Stimulated activated memory B cell treated with anti-CD40 and anti-IgM and Interleukin-4, amounts not matched to agents 10 μg/mL and 1 μg/mL and 100 μg/mL, for 72 hours (primary cell): ENCODE data around the gene ARHGEF39.

Experiments
- ATAC-seq: fragments of 150-1000 bp; cut with Tn5 transposase; 2 replicates; pipeline ENCODE4 v1.10.0; 2021
- H3K27ac Mint-ChIP-seq: one replicate; pipeline ENCODE4 v1.8.0; 2022; ENCODE audit warnings: mild to moderate bottlenecking, mixed read lengths
- H3K27me3 Mint-ChIP-seq: one replicate; pipeline ENCODE4 v1.8.0; 2022; ENCODE audit warnings: mixed read lengths
- H3K36me3 Mint-ChIP-seq: one replicate; pipeline ENCODE4 v1.8.0; 2022; ENCODE audit warnings: mixed read lengths
- H3K4me1 Mint-ChIP-seq: one replicate; pipeline ENCODE4 v1.8.0; 2022; ENCODE audit warnings: mixed read lengths
- H3K4me3 Mint-ChIP-seq: one replicate; pipeline ENCODE4 v1.8.0; 2022; ENCODE audit warnings: mild to moderate bottlenecking, moderate library complexity, mixed read lengths
- H3K9me3 Mint-ChIP-seq: one replicate; pipeline ENCODE4 v1.8.0; 2022; ENCODE audit warnings: mixed read lengths

The ARHGEF39 gene

GRCh38 chr9:35673132-35674024 lies 8.4 kb upstream of the ARHGEF39 start, which contains the start of gene CA9:
Gene CA9 (plus strand): TSS chr9:35673928. CDS start chr9:35673960, 32 bp downstream.
- Mint-ChIP-seq H3K9me3 (no peaks in the 10 kb centered on the region), H3K4me1 (peaks cover 15% of the 10 kb centered on the region), H3K27ac (peak within 1 kb of the TSS; percentile 5), H3K27me3 (peaks cover 13% of the 10 kb centered on the region), H3K4me3 (peak within 1 kb of the TSS; percentile 29), H3K36me3 (no peaks in the 10 kb centered on the region)
- no peak for ATAC-seq

GRCh38 chr9:35669331-35670145 lies 4.5 kb upstream of the ARHGEF39 start:
- Mint-ChIP-seq H3K9me3 (no peaks in the 10 kb centered on the region), H3K4me1 (peaks cover 24% of the 10 kb centered on the region), H3K27me3 (peaks cover 7% of the 10 kb centered on the region), H3K27ac (no peak overlapping the region), H3K4me3 (no peak overlapping the region), H3K36me3 (no peaks in the 10 kb centered on the region)
- ATAC-seq = no peak

- no peak for ATAC-seq
- H3K27me3 Mint-ChIP-seq = no peaks in the 10 kb centered on the region
- no peak overlapping the region for H3K4me3 Mint-ChIP-seq
- no peak overlapping the region for H3K27ac Mint-ChIP-seq
- peaks cover 19% of the 10 kb centered on the region for H3K4me1 Mint-ChIP-seq
- no peaks in the 10 kb centered on the region for H3K9me3 Mint-ChIP-seq
- H3K36me3 Mint-ChIP-seq = no peaks in the 10 kb centered on the region
Measured at GRCh38 chr9:35667939-35668338, 2.9 kb upstream of the ARHGEF39 start.

GRCh38 chr9:35666549-35666948 lies 1.6 kb upstream of the ARHGEF39 start:
- peak; percentile 56 for ATAC-seq
- Mint-ChIP-seq H3K27me3 (no peaks in the 10 kb centered on the region), H3K9me3 (no peaks in the 10 kb centered on the region), H3K4me3 (no peak overlapping the region), H3K4me1 (peaks cover 33% of the 10 kb centered on the region), H3K36me3 (no peaks in the 10 kb centered on the region), H3K27ac (no peak overlapping the region)

GRCh38 chr9:35666045-35666444 lies 1.1 kb upstream of the ARHGEF39 start:
- Mint-ChIP-seq H3K4me3 (no peak overlapping the region), H3K4me1 (peaks cover 35% of the 10 kb centered on the region)

GRCh38 chr9:35665471-35665818 lies 450 bp upstream of the ARHGEF39 start:
- Mint-ChIP-seq H3K36me3 (peaks cover 8% of the 10 kb centered on the region), H3K4me1 (peaks cover 41% of the 10 kb centered on the region), H3K9me3 (no peaks in the 10 kb centered on the region), H3K27ac (peak overlapping the region; percentile 77), H3K27me3 (no peaks in the 10 kb centered on the region), H3K4me3 (peak overlapping the region; percentile 82)
- no peak for ATAC-seq

More at GRCh38 chr9:35666045-35666444, 1.1 kb upstream of the ARHGEF39 start:
- Mint-ChIP-seq H3K27me3 (no peaks in the 10 kb centered on the region), H3K36me3 (peaks cover 2% of the 10 kb centered on the region), H3K27ac (no peak overlapping the region), H3K9me3 (no peaks in the 10 kb centered on the region)
- no peak for ATAC-seq

GRCh38 chr9:35662437-35662836 lies 2.6 kb downstream of the ARHGEF39 start:
- H3K4me1 Mint-ChIP-seq = peaks cover 66% of the 10 kb centered on the region
- H3K27me3 Mint-ChIP-seq = no peaks in the 10 kb centered on the region
- peaks cover 22% of the 10 kb centered on the region for H3K36me3 Mint-ChIP-seq
- no peaks in the 10 kb centered on the region for H3K9me3 Mint-ChIP-seq
- H3K27ac Mint-ChIP-seq = peak overlapping the region; percentile 16
- no peak for ATAC-seq
- no peak overlapping the region for H3K4me3 Mint-ChIP-seq

- Mint-ChIP-seq H3K4me1 (peaks cover 71% of the 10 kb centered on the region), H3K36me3 (peaks cover 22% of the 10 kb centered on the region), H3K4me3 (no peak overlapping the region), H3K27me3 (no peaks in the 10 kb centered on the region), H3K27ac (peak overlapping the region; percentile 16), H3K9me3 (no peaks in the 10 kb centered on the region)
- ATAC-seq = no peak
Measured at GRCh38 chr9:35661756-35662350, 3.1 kb downstream of the ARHGEF39 start.

GRCh38 chr9:35660966-35661415 lies 4.0 kb downstream of the ARHGEF39 start:
- H3K4me1 Mint-ChIP-seq = peaks cover 71% of the 10 kb centered on the region
- no peak for ATAC-seq
- no peak overlapping the region for H3K27ac Mint-ChIP-seq
- peaks cover 22% of the 10 kb centered on the region for H3K36me3 Mint-ChIP-seq
- no peaks in the 10 kb centered on the region for H3K27me3 Mint-ChIP-seq
- H3K4me3 Mint-ChIP-seq = no peak overlapping the region
- no peaks in the 10 kb centered on the region for H3K9me3 Mint-ChIP-seq

GRCh38 chr9:35659340-35659739 lies 5.7 kb downstream of the ARHGEF39 start:
- ATAC-seq = no peak
- Mint-ChIP-seq H3K27me3 (no peaks in the 10 kb centered on the region), H3K4me1 (peaks cover 66% of the 10 kb centered on the region), H3K27ac (peak overlapping the region; percentile 99), H3K4me3 (peak overlapping the region; percentile 94), H3K9me3 (no peaks in the 10 kb centered on the region), H3K36me3 (peaks cover 22% of the 10 kb centered on the region)

- Mint-ChIP-seq H3K9me3 (no peaks in the 10 kb centered on the region), H3K4me3 (peak overlapping the region; percentile 94), H3K27ac (peak overlapping the region; percentile 99), H3K36me3 (peaks cover 22% of the 10 kb centered on the region), H3K27me3 (no peaks in the 10 kb centered on the region), H3K4me1 (peaks cover 66% of the 10 kb centered on the region)
- ATAC-seq = no peak
Measured at GRCh38 chr9:35658968-35659220, 6.1 kb downstream of the ARHGEF39 start.

- Mint-ChIP-seq H3K36me3 (peaks cover 22% of the 10 kb centered on the region), H3K27ac (peak within 1 kb of the TSS; percentile 99), H3K9me3 (no peaks in the 10 kb centered on the region), H3K4me1 (peaks cover 66% of the 10 kb centered on the region), H3K27me3 (no peaks in the 10 kb centered on the region), H3K4me3 (peak within 1 kb of the TSS; percentile 94)
- ATAC-seq = peak; percentile 89
Measured at GRCh38 chr9:35658137-35658967, 6.6 kb downstream of the ARHGEF39 start, which contains the start of gene CCDC107. Gene CCDC107 (plus strand): TSS chr9:35658292. CDS start chr9:35658380, 88 bp downstream.

GRCh38 chr9:35657546-35658136 lies 7.4 kb downstream of the ARHGEF39 start, which contains the start of gene RMRP:
Gene RMRP (minus strand): TSS chr9:35658019.
- Mint-ChIP-seq H3K36me3 (peaks cover 22% of the 10 kb centered on the region), H3K27ac (peak within 1 kb of the TSS; percentile 99)

More at GRCh38 chr9:35657546-35658136, 7.4 kb downstream of the ARHGEF39 start, which contains the start of gene RMRP:
- no peaks in the 10 kb centered on the region for H3K9me3 Mint-ChIP-seq
- H3K4me1 Mint-ChIP-seq = peaks cover 63% of the 10 kb centered on the region
- peak within 1 kb of the TSS; percentile 94 for H3K4me3 Mint-ChIP-seq
- ATAC-seq = peak; percentile 96
- H3K27me3 Mint-ChIP-seq = no peaks in the 10 kb centered on the region
